ENCODE data around the gene KCNAB1.

The KCNAB1 gene

DNA sequence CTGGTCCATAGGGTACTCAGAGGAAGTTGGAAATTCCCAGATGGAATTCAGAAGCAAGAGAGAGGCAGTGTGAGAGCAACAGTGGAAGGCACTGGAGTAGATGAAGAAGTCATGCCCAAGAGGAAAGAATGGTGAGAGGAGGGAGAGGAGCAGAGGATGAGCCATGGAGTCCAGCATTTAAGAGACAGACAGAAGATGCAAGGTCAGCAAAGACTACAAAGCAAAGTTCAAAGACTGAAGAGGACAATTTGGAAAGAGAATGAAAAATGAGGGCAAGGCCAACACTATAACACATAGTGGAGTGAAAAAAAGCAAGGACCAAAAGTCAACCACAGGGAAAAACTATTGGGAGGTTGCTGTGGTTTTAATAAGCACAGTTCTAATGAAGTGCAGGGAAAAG is 255.8 kb downstream of the KCNAB1 start:
- POLR2A ChIA-PET: no interaction called here
- CTCF ChIA-PET: interaction anchor here (3.1 kb wide), 1 partner anchor 225 kb away, joined by 20 read pairs; no protein-coding TSS in a partner anchor
- no peak for DNase-seq (ENCODE audit: extremely low spot score)
- TF ChIP-seq, protein P1, sequence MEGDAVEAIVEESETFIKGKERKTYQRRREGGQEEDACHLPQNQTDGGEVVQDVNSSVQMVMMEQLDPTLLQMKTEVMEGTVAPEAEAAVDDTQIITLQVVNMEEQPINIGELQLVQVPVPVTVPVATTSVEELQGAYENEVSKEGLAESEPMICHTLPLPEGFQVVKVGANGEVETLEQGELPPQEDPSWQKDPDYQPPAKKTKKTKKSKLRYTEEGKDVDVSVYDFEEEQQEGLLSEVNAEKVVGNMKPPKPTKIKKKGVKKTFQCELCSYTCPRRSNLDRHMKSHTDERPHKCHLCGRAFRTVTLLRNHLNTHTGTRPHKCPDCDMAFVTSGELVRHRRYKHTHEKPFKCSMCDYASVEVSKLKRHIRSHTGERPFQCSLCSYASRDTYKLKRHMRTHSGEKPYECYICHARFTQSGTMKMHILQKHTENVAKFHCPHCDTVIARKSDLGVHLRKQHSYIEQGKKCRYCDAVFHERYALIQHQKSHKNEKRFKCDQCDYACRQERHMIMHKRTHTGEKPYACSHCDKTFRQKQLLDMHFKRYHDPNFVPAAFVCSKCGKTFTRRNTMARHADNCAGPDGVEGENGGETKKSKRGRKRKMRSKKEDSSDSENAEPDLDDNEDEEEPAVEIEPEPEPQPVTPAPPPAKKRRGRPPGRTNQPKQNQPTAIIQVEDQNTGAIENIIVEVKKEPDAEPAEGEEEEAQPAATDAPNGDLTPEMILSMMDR (IDR thresholded peaks at IDR 0.05; ENCODE audit: control extremely low read depth, extremely low read depth, low read depth, missing control alignments): no peak

DNA sequence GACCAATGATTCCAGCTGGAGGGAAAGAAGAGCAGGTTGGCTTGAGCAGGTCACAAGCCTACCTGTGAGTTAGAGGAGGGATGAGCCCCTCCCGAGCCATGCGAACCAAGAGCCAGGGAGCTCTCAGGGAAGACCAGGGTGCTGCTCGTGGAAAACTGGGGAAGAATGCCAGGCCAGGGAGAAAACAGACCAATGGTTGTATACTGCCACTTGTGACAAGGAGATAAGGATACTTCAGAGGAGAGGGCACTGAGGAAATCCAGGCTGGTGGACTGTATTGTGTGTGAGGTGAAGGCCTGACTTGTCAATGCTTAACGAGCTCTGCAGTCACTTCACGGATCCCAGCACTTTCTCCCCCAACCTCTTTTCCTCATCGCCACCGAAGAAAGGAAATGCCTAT is 256.9 kb downstream of the KCNAB1 start:
- TF ChIP-seq, protein P1 (IDR thresholded peaks at IDR 0.05; ENCODE audit: control extremely low read depth, extremely low read depth, low read depth, missing control alignments): no peak
- ChIA-PET CTCF (interaction anchor here (1.2 to 3.1 kb wide), 2 partner anchors 226 to 228 kb away, joined by 3 to 20 read pairs; no protein-coding TSS in a partner anchor), POLR2A (no interaction called here)
- DNase-seq (ENCODE audit: extremely low spot score): no peak

DNA sequence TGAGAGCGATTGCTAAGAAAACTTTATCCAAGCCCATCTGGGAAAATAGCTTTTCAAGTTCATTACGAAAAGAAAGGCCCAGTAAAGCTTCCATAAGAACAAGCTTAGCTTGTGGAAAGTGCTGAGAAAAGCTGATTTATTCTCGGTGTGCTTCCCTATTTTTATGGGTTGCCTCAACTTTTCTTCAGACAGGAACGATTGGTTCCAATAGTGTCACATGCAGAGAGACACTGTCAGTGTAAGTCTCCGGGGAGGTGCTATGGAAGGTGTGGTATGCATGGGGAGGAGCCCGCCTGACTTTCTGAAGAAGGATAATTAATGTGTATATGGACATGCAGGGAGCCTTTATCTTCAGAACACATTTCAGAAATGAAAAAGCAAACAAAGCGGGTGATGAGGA is 257.3 kb downstream of the KCNAB1 start:
- ChIA-PET POLR2A (no interaction called here), CTCF (interaction anchor here (1.2 to 3.1 kb wide), 3 partner anchors 226 to 232 kb away, joined by 3 to 20 read pairs (median 3); no protein-coding TSS in a partner anchor)
- TF ChIP-seq, protein P1 (IDR thresholded peaks at IDR 0.05; ENCODE audit: control extremely low read depth, extremely low read depth, low read depth, missing control alignments): no peak
- no peak for DNase-seq (ENCODE audit: extremely low spot score)

DNA sequence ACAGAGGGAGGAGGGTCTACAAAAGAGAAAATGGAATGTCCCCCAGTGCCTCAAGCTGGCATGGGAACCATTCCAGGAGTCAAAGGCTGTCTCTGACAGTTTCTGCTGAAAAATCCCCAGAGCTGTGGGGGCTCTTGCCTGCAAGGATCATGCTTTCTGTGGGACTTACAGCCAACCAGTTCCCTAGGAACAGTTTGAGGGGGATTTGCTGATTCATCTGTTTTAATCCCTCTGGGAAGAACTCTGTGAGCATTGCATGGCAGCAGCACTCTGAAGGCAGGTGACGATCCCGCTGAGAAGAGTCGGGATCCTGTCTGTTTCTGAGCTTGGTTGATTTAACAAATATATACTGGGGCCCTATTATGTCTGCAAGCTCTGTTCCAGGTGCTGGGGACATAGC is 258.5 kb downstream of the KCNAB1 start:
- ChIA-PET CTCF (interaction anchor here (1.5 to 3.1 kb wide), 2 partner anchors 227 to 233 kb away, joined by 3 to 20 read pairs; no protein-coding TSS in a partner anchor), POLR2A (no interaction called here)
- TF ChIP-seq, protein P1 (IDR thresholded peaks at IDR 0.05; ENCODE audit: control extremely low read depth, extremely low read depth, low read depth, missing control alignments): no peak

DNA sequence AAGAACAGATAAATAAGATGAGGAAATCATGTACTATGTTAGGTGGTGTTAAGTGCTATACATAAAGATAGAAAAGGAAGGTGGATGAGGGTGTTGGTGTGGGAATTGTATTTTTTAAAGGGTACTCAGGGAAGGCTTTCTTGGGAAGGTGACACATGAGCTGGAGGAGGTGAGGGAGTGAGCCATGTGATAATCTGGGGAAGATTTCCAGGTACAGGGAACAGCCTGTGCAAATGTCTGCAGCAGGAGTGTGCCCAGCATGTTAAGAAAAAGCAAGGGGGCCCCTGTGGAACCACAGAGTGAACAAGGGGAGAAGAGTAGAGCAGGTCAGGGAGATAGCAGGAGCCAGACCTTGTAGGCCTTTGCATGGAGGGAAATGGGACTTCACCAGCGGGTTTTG is 258.9 kb downstream of the KCNAB1 start:
- DNase-seq (ENCODE audit: extremely low spot score): no peak
- TF ChIP-seq, protein P1 (IDR thresholded peaks at IDR 0.05; ENCODE audit: control extremely low read depth, extremely low read depth, low read depth, missing control alignments): no peak
- CTCF ChIA-PET: interaction anchor here (1.0 to 3.1 kb wide), 2 partner anchors 9 to 228 kb away, joined by 3 to 20 read pairs; no protein-coding TSS in a partner anchor
- POLR2A ChIA-PET: no interaction called here

More for the DNA sequence above, 258.5 kb downstream of the KCNAB1 start:
- no peak for DNase-seq (ENCODE audit: extremely low spot score)

DNA sequence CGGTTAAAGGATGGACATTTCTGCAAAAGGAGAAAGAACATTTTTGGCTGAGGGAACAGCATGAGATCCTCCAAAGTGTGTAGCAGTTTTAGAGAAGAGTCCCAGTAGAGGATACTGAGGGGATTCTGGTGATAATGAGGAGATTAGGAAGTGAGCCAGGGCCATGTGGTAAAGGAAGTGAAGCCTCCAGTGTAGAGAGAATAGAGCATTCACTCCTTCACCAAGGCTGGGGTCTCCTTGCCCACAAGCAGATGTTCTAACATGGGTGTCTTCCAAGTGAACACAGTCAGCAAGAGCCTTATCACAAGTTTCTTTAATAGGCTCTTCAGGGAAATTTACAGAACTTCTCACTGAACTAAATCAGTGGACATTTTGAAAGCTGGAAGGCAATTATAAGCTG is 260.9 kb downstream of the KCNAB1 start:
- ChIA-PET CTCF (interaction anchor here (1.2 to 6.7 kb wide), 15 partner anchors 8 to 229 kb away, joined by 3 to 134 read pairs (median 10); no protein-coding TSS in a partner anchor), POLR2A (no interaction called here)
- TF ChIP-seq, protein P1 (IDR thresholded peaks at IDR 0.05; ENCODE audit: control extremely low read depth, extremely low read depth, low read depth, missing control alignments): no peak
- no peak for DNase-seq (ENCODE audit: extremely low spot score)

Measured in GM10248 (cell line).